Measurements from ENCODE around the gene NCOA1.

Gene NCOA1

GRCh38 chr2:24494410-24494809 is 3.4 kb downstream of the NCOA1 start:
- no peak for TF ChIP-seq CTCF (IDR thresholded peaks at IDR 0.05; ENCODE audit: borderline replicate concordance, control extremely low read depth, extremely low read depth, insufficient read depth, missing control alignments)
- in situ Hi-C loops (cut with MboI; ENCODE audit: low sequenced_read_pairs, unreplicated experiment), result no loop called here
- DNase-seq (ENCODE audit: low spot score), result no peak

GRCh38 chr2:24495451-24495850 is 4.4 kb downstream of the NCOA1 start:
- in situ Hi-C loops (cut with MboI; ENCODE audit: low sequenced_read_pairs, unreplicated experiment), result no loop called here
- TF ChIP-seq CTCF (IDR thresholded peaks at IDR 0.05; ENCODE audit: borderline replicate concordance, control extremely low read depth, extremely low read depth, insufficient read depth, missing control alignments), result no peak
- no peak for DNase-seq (ENCODE audit: low spot score)

- in situ Hi-C loops (cut with MboI; ENCODE audit: low sequenced_read_pairs, unreplicated experiment), result no loop called here
- DNase-seq (ENCODE audit: low spot score), result no peak
These were observed 5.9 kb downstream of the NCOA1 start for GRCh38 chr2:24496959-24497358.

GRCh38 chr2:24497685-24498084 is 6.6 kb downstream of the NCOA1 start:
- no peak for DNase-seq (ENCODE audit: low spot score)
- in situ Hi-C loops (cut with MboI; ENCODE audit: low sequenced_read_pairs, unreplicated experiment), result no loop called here

More at GRCh38 chr2:24496959-24497358, 5.9 kb downstream of the NCOA1 start:
- no peak for TF ChIP-seq CTCF (IDR thresholded peaks at IDR 0.05; ENCODE audit: borderline replicate concordance, control extremely low read depth, extremely low read depth, insufficient read depth, missing control alignments)

GRCh38 chr2:24498121-24498520 is 7.1 kb downstream of the NCOA1 start:
- TF ChIP-seq CTCF (IDR thresholded peaks at IDR 0.05; ENCODE audit: borderline replicate concordance, control extremely low read depth, extremely low read depth, insufficient read depth, missing control alignments), result no peak
- in situ Hi-C loops (cut with MboI; ENCODE audit: low sequenced_read_pairs, unreplicated experiment), result no loop called here
- no peak for DNase-seq (ENCODE audit: low spot score)

More at GRCh38 chr2:24497685-24498084, 6.6 kb downstream of the NCOA1 start:
- TF ChIP-seq CTCF (IDR thresholded peaks at IDR 0.05; ENCODE audit: borderline replicate concordance, control extremely low read depth, extremely low read depth, insufficient read depth, missing control alignments), result no peak

GRCh38 chr2:24501813-24502212 is 10.8 kb downstream of the NCOA1 start:
- no peak for TF ChIP-seq CTCF (IDR thresholded peaks at IDR 0.05; ENCODE audit: borderline replicate concordance, control extremely low read depth, extremely low read depth, insufficient read depth, missing control alignments)
- DNase-seq (ENCODE audit: low spot score), result no peak
- in situ Hi-C loops (cut with MboI; ENCODE audit: low sequenced_read_pairs, unreplicated experiment), result no loop called here

All from GM13976 (cell line).